WERI-Rb-1 (cell line): ENCODE results near the gene COBL.

ENCODE experiments used
- DNase-seq: peaks from one replicate; pipeline ENCODE4 v3.0.0-alpha.2; 2020
- H3K27ac ChIP-seq: fragments of 250-450 bp; sonication (Bioruptor Pico); 2 replicates; pipeline ENCODE4 v1.5.1; 2020; ENCODE audit warnings: mild to moderate bottlenecking, moderate library complexity
- H3K27me3 ChIP-seq: fragments of 250-450 bp; sonication (Bioruptor Pico); 2 replicates; pipeline ENCODE4 v1.5.1; 2021; ENCODE audit warnings: mild to moderate bottlenecking, low read depth, moderate library complexity; ENCODE audit not compliant: insufficient read depth, severe bottlenecking
- H3K36me3 ChIP-seq: fragments of 250-450 bp; sonication (Bioruptor Pico); 2 replicates; pipeline ENCODE4 v1.5.1; 2020; ENCODE audit warnings: mild to moderate bottlenecking, moderate library complexity
- H3K4me3 ChIP-seq: 2 replicates; pipeline ENCODE4 v1.5.1; 2011; ENCODE audit warnings: low read depth, mild to moderate bottlenecking, control low read depth, low read length
- H3K9me3 ChIP-seq: fragments of 250-450 bp; sonication (Bioruptor Pico); 2 replicates; pipeline ENCODE4 v1.5.1; 2021; ENCODE audit warnings: mild to moderate bottlenecking, moderate library complexity; ENCODE audit not compliant: severe bottlenecking
- CTCF ChIP-seq: IDR thresholded peaks from 2 replicates; pipeline ENCODE4 v1.5.1; 2011; ENCODE audit warnings: low read depth, mild to moderate bottlenecking, control low read depth, inconsistent platforms, low read length

Gene COBL

DNA sequence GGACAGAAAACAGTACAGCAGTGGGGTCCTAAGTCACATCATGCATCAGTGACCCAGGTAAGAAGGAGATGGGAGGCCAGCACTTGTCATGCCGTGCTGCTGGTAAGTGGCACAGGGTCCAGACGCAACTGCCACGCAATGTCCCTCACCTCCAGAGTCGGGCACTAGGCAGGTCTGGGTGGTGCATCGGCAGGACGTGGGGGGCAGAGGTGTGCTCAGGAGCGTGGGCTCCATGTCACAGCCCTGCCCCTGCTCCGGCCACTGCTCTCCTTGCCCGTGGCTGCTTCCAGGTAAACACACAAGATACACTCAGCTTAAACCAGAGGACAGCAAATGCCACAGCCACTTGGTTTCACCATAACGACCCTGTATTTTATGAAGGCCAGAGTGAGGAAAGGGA, 47.3 kb downstream of the COBL start:
- H3K4me3 ChIP-seq: no peak overlapping the region
- TF ChIP-seq CTCF: no peak
- H3K36me3 ChIP-seq: no peaks in the 10 kb centered on the region

GRCh38 chr7:51268859-51269258, 47.8 kb downstream of the COBL start:
- no peaks in the 10 kb centered on the region for H3K36me3 ChIP-seq
- no peak overlapping the region for H3K27ac ChIP-seq
- no peaks in the 10 kb centered on the region for H3K9me3 ChIP-seq
- no peaks in the 10 kb centered on the region for H3K27me3 ChIP-seq
- no peak for DNase-seq
- H3K4me3 ChIP-seq: no peak overlapping the region
- TF ChIP-seq CTCF: no peak

More for the DNA sequence above, 47.3 kb downstream of the COBL start:
- Histone ChIP-seq H3K27ac (no peak overlapping the region), H3K27me3 (no peaks in the 10 kb centered on the region), H3K9me3 (no peaks in the 10 kb centered on the region)
- DNase-seq: no peak

DNA sequence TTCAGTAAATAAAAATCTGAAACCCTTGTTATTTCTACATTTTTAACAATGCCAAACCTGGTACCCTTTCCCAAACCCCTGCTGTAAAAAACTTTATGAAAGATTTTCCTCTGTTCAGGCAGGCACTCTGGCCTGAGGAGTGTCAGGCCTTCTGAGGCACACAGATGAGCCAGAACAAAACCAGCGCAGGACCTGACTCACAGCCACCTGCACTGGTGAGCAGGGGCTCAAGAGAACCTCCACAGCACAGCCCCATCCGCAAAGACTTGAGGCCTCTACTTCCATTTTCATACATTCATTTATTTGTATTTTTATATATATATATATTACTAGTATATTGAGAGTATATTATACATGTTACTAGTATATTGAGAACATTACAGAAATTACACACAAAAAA, 49.4 kb downstream of the COBL start:
- H3K36me3 ChIP-seq: no peaks in the 10 kb centered on the region; the same call in 1 of the 2 replicates
- DNase-seq: no peak
- H3K27me3 ChIP-seq: no peaks in the 10 kb centered on the region
- no peak for TF ChIP-seq CTCF
- no peak overlapping the region for H3K27ac ChIP-seq
- no peak overlapping the region for H3K4me3 ChIP-seq
- no peaks in the 10 kb centered on the region for H3K9me3 ChIP-seq

DNA sequence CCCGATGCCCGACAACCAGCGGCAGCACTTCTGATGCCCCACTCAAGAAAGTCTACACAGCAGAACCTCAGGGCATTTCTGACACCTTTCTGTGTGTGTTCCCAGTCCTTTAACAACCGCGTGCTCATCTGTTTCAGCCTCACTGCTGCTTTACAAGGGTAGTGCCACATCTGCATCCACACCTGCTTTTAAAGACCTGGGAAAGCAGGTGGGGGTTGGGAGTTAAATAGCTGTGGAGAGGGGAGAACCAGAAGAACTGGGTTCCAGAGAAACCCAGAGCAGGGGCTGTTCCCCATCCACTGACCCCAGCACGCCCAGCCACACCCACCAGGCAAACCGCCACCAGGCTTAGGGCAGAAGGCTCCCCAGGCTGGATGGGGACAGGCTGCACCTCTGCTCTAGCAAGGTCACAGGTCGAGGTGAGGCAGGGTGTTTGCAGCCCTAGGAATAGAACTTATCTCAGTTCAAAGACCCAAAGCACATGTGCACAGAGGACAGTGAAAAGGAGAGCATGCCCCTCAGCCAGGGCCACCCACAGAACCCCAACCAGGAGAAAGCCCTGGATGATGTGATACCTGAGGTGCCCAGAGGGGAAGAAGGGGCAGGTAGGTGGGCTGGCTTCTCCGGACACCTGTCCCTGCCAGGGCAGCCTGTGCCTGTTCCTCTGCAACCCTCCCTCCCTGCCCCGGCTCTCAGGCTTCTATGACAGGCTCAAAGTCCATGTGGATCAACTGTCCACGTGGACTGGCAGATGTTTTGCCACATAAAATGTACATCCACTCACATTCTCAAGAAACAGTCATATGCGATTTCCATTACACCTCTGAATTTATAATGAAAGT, 51.3 kb downstream of the COBL start:
- Histone ChIP-seq H3K27me3 (no peaks in the 10 kb centered on the region), H3K36me3 (no peaks in the 10 kb centered on the region; the same call in 1 of the 2 replicates), H3K9me3 (no peaks in the 10 kb centered on the region), H3K4me3 (no peak overlapping the region), H3K27ac (no peak overlapping the region)
- DNase-seq: no peak
- TF ChIP-seq CTCF: no peak

DNA sequence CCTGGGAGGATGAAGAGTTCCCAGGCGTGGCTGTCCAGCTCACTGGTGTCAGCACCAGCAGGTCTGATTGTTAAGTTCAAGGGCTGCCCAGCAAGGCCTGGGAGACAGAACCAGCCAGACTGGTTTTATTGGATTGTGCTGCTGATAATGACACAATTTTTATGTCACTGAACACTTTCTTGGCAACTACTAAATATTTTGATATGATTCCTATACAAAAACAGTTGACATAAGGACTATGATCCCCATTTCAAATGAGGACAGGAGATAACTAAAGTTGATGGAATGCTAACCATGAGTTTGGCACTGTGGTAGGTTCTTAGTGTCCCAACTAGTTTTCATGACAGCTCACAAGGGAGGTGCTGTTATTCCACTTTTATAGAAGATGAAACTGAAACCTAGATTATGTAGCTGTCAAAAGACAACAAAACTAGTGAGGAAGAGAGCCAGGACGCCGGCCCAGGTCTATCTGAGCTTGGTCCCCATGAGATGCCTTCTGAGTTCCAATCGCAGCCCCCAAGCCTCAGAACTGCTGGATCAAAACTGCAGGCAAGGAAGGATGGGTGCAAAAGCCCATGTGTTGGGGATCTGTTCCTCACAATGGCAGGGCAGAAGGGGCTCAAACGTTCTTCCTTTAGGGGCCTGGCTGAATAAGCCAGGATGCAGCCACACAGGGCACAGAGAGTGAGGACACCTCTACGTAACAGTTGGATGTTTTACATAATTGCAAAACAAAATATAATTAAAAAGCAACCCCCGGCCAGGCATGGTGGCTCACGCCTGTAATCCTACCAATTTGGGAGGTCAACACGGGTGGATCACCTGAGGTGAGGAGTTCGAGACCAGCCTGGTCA, 52.8 kb downstream of the COBL start:
- TF ChIP-seq CTCF: no peak
- no peak overlapping the region for H3K4me3 ChIP-seq
- no peaks in the 10 kb centered on the region for H3K27me3 ChIP-seq
- no peak overlapping the region for H3K27ac ChIP-seq
- H3K9me3 ChIP-seq: no peaks in the 10 kb centered on the region
- no peaks in the 10 kb centered on the region; the same call in 1 of the 2 replicates for H3K36me3 ChIP-seq
- no peak for DNase-seq
